ENCODE measurements around the gene TUBGCP6.

TUBGCP6 gene

GRCh38 chr22:50280708-50281383, 36.0 kb upstream of the TUBGCP6 start:
- TF ChIP-seq ZNF565 (CRISPR knock-in tag; conservative IDR thresholded peaks at IDR 0.05; ENCODE audit: low read depth): no peak
- no peak for TF ChIP-seq OSR1 (CRISPR knock-in tag; IDR thresholded peaks at IDR 0.05)
- TF ChIP-seq, protein P1, sequence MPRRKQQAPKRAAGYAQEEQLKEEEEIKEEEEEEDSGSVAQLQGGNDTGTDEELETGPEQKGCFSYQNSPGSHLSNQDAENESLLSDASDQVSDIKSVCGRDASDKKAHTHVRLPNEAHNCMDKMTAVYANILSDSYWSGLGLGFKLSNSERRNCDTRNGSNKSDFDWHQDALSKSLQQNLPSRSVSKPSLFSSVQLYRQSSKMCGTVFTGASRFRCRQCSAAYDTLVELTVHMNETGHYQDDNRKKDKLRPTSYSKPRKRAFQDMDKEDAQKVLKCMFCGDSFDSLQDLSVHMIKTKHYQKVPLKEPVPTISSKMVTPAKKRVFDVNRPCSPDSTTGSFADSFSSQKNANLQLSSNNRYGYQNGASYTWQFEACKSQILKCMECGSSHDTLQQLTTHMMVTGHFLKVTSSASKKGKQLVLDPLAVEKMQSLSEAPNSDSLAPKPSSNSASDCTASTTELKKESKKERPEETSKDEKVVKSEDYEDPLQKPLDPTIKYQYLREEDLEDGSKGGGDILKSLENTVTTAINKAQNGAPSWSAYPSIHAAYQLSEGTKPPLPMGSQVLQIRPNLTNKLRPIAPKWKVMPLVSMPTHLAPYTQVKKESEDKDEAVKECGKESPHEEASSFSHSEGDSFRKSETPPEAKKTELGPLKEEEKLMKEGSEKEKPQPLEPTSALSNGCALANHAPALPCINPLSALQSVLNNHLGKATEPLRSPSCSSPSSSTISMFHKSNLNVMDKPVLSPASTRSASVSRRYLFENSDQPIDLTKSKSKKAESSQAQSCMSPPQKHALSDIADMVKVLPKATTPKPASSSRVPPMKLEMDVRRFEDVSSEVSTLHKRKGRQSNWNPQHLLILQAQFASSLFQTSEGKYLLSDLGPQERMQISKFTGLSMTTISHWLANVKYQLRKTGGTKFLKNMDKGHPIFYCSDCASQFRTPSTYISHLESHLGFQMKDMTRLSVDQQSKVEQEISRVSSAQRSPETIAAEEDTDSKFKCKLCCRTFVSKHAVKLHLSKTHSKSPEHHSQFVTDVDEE (CRISPR knock-in tag; IDR thresholded peaks at IDR 0.05): no peak
- TF ChIP-seq BACH2 (CRISPR knock-in tag; IDR thresholded peaks at IDR 0.05; ENCODE audit: borderline replicate concordance): no peak
- TF ChIP-seq GLIS3 (CRISPR knock-in tag; IDR thresholded peaks at IDR 0.05): no peak
- no peak for TF ChIP-seq SNAI2 (CRISPR knock-in tag; IDR thresholded peaks at IDR 0.05)
- no peak for TF ChIP-seq CREB5 (CRISPR knock-in tag; IDR thresholded peaks at IDR 0.05; ENCODE audit: low read depth)
- no peak for TF ChIP-seq ZFP3 (CRISPR knock-in tag; IDR thresholded peaks at IDR 0.05)
- TF ChIP-seq ESRRG (CRISPR knock-in tag; IDR thresholded peaks at IDR 0.05): no peak
- ATAC-seq: no peak

DNA sequence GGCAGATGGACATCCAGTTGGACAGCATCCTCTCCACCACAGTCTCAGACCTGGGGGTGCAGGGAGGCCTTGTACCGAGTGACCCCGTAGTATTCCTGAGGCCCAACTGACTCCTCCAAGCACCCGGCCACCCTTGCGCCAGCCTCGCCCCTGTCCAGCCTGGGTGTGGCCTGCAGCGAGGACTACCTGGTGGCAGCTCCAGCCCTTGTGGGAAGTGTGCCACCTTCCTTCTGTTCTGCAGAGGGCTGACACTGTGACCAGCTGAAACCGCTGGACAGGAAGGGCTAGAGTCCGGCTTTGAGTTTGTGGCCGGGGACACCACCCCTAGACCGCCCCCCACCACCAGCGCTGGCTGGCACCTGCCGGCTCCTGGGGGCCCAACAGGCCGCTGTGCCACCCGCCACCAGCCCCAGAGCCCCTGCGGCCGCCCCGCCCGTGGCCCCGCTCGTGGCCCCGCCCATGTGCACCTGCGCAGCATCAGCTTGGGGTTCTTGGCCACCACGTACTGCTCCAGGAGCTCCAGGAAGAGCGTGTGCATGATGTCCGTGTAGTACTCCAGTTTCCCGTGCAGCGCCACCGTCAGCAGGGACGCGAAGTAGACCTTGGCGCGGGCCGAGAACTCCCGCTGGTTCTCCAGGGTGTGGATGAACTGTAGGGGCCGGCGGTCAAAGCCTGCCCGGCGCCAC, 35.3 kb upstream of the TUBGCP6 start:
- no peak for TF ChIP-seq PPARA (CRISPR knock-in tag; IDR thresholded peaks at IDR 0.05; ENCODE audit: borderline replicate concordance)
- ATAC-seq: no peak

- ATAC-seq: no peak
- no peak for TF ChIP-seq ZFP3 (CRISPR knock-in tag; IDR thresholded peaks at IDR 0.05)
- no peak for TF ChIP-seq ISL1 (CRISPR knock-in tag; IDR thresholded peaks at IDR 0.05)
- TF ChIP-seq ZNF565 (CRISPR knock-in tag; conservative IDR thresholded peaks at IDR 0.05; ENCODE audit: low read depth): no peak
- no peak for TF ChIP-seq RARB (CRISPR knock-in tag; IDR thresholded peaks at IDR 0.05)
- no peak for TF ChIP-seq BACH2 (CRISPR knock-in tag; IDR thresholded peaks at IDR 0.05; ENCODE audit: borderline replicate concordance)
- TF ChIP-seq ESRRG (CRISPR knock-in tag; IDR thresholded peaks at IDR 0.05): no peak
- no peak for TF ChIP-seq TOX (CRISPR knock-in tag; IDR thresholded peaks at IDR 0.05; ENCODE audit: borderline replicate concordance)
- no peak for TF ChIP-seq ZFP30 (CRISPR knock-in tag; IDR thresholded peaks at IDR 0.05)
- TF ChIP-seq CSDC2 (CRISPR knock-in tag; IDR thresholded peaks at IDR 0.05): no peak
- TF ChIP-seq GLIS3 (CRISPR knock-in tag; IDR thresholded peaks at IDR 0.05): no peak
- TF ChIP-seq, protein P2, sequence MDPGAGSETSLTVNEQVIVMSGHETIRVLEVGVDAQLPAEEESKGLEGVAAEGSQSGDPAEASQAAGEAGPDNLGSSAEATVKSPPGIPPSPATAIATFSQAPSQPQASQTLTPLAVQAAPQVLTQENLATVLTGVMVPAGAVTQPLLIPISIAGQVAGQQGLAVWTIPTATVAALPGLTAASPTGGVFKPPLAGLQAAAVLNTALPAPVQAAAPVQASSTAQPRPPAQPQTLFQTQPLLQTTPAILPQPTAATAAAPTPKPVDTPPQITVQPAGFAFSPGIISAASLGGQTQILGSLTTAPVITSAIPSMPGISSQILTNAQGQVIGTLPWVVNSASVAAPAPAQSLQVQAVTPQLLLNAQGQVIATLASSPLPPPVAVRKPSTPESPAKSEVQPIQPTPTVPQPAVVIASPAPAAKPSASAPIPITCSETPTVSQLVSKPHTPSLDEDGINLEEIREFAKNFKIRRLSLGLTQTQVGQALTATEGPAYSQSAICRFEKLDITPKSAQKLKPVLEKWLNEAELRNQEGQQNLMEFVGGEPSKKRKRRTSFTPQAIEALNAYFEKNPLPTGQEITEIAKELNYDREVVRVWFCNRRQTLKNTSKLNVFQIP (CRISPR knock-in tag; IDR thresholded peaks at IDR 0.05; ENCODE audit: borderline replicate concordance, low read depth): no peak
- no peak for TF ChIP-seq CREB5 (CRISPR knock-in tag; IDR thresholded peaks at IDR 0.05; ENCODE audit: low read depth)
- no peak for TF ChIP-seq TCF4 (CRISPR knock-in tag; IDR thresholded peaks at IDR 0.05; ENCODE audit: borderline replicate concordance)
- TF ChIP-seq PPARA (CRISPR knock-in tag; IDR thresholded peaks at IDR 0.05; ENCODE audit: borderline replicate concordance): no peak
- no peak for TF ChIP-seq SNAI2 (CRISPR knock-in tag; IDR thresholded peaks at IDR 0.05)
- TF ChIP-seq, protein P3, sequence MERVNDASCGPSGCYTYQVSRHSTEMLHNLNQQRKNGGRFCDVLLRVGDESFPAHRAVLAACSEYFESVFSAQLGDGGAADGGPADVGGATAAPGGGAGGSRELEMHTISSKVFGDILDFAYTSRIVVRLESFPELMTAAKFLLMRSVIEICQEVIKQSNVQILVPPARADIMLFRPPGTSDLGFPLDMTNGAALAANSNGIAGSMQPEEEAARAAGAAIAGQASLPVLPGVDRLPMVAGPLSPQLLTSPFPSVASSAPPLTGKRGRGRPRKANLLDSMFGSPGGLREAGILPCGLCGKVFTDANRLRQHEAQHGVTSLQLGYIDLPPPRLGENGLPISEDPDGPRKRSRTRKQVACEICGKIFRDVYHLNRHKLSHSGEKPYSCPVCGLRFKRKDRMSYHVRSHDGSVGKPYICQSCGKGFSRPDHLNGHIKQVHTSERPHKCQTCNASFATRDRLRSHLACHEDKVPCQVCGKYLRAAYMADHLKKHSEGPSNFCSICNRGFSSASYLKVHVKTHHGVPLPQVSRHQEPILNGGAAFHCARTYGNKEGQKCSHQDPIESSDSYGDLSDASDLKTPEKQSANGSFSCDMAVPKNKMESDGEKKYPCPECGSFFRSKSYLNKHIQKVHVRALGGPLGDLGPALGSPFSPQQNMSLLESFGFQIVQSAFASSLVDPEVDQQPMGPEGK (CRISPR knock-in tag; IDR thresholded peaks at IDR 0.05; ENCODE audit: borderline replicate concordance): no peak
- TF ChIP-seq ZNF70 (CRISPR knock-in tag; IDR thresholded peaks at IDR 0.05): no peak
These were observed 34.3 kb upstream of the TUBGCP6 start for GRCh38 chr22:50278956-50279619.

All from SK-N-SH treated with all-trans-retinoic acid at 6 μM for 48 hours (cell line).